Cardiac fibroblast (primary cell): Measurements from ENCODE around the gene LRRC61.

Experiments
- DNase-seq, 2 donors: peaks; one replicate each; pipeline versions ENCODE4 v3.0.0 to v3.0.0-alpha.2; 2010; ENCODE audit warnings: low read depth in 2 of 2
- H3K4me3 ChIP-seq, 2 donors: replicated peaks in 1 of 2; 1 replicate in 1 of 2; 2 replicates in 1 of 2; pipeline ENCODE4 v1.5.1; 2011; ENCODE audit warnings: low read depth in 2 of 2, low read length in 2 of 2, mild to moderate bottlenecking in 2 of 2, moderate library complexity in 1 of 2
- CTCF ChIP-seq: IDR thresholded peaks from one replicate; pipeline ENCODE4 v1.5.1; 2011; ENCODE audit warnings: low read depth, mild to moderate bottlenecking, low read length, inconsistent platforms

Gene LRRC61

GRCh38 chr7:150365673-150366398 is 42.7 kb downstream of the LRRC61 start:
- no peak for TF ChIP-seq CTCF
- H3K4me3 ChIP-seq = no peak overlapping the region
- DNase-seq = no peak

GRCh38 chr7:150367677-150368095 is 44.5 kb downstream of the LRRC61 start:
- H3K4me3 ChIP-seq = peak overlapping the region; percentile 89 to 94
- no peak for TF ChIP-seq CTCF
- DNase-seq = no peak

- DNase-seq = peak; percentile 79 to 88
- no peak for TF ChIP-seq CTCF
- H3K4me3 ChIP-seq = peak within 1 kb of the TSS; percentile 89 to 94
Observed at GRCh38 chr7:150368096-150368883, 45.1 kb downstream of the LRRC61 start, which contains the start of gene REPIN1. Gene REPIN1 (plus strand): TSS chr7:150368822. CDS start chr7:150369712, 890 bp downstream.

- H3K4me3 ChIP-seq = peak overlapping the region; percentile 89 to 94
- TF ChIP-seq CTCF = no peak
- peak; percentile 58 to 69 for DNase-seq
Observed at GRCh38 chr7:150368884-150369747, 46.0 kb downstream of the LRRC61 start.

GRCh38 chr7:150369748-150370501 is 46.8 kb downstream of the LRRC61 start:
- TF ChIP-seq CTCF = no peak
- DNase-seq = peak in 1 of 2 donors; percentile 12
- H3K4me3 ChIP-seq = peak overlapping the region; percentile 89 to 94
